GM12891 (cell line): ENCODE measurements around the gene THNSL1.

Source experiments
- DNase-seq: peaks from one replicate; pipeline ENCODE4 v3.0.0; 2011; ENCODE audit warnings: low spot score; ENCODE audit not compliant: insufficient read length
- FAIRE-seq: peaks from 2 replicates; lab custom pipeline; 2011; peaks lifted over from hg19 to GRCh38; lab: Jason Lieb, UNC
- PAX5 ChIP-seq: IDR thresholded peaks from 2 replicates; pipeline ENCODE4 v1.6.1; 2011; ENCODE audit warnings: low read length, moderate library complexity, mild to moderate bottlenecking; ENCODE audit not compliant: insufficient read depth, severe bottlenecking
- POLR2A ChIP-seq: IDR thresholded peaks from 2 replicates; pipeline ENCODE4 v1.6.1; 2011; ENCODE audit warnings: low read depth, low read length, control low read depth
- POLR2AphosphoS5 ChIP-seq: IDR thresholded peaks from 2 replicates; pipeline ENCODE4 v1.6.1; 2011; ENCODE audit warnings: low read depth, low read length, control low read depth
- POU2F2 ChIP-seq: IDR thresholded peaks from 2 replicates; pipeline ENCODE4 v1.6.1; 2011; ENCODE audit warnings: low read depth, mild to moderate bottlenecking, control low read depth, low read length, moderate library complexity
- SPI1 ChIP-seq: IDR thresholded peaks from 2 replicates; pipeline ENCODE4 v1.6.1; 2011; ENCODE audit warnings: low read depth, low read length, control low read depth
- TAF1 ChIP-seq: IDR thresholded peaks from 2 replicates; pipeline ENCODE4 v1.6.1; 2011; ENCODE audit warnings: low read depth, low read length, control low read depth

Gene THNSL1

DNA sequence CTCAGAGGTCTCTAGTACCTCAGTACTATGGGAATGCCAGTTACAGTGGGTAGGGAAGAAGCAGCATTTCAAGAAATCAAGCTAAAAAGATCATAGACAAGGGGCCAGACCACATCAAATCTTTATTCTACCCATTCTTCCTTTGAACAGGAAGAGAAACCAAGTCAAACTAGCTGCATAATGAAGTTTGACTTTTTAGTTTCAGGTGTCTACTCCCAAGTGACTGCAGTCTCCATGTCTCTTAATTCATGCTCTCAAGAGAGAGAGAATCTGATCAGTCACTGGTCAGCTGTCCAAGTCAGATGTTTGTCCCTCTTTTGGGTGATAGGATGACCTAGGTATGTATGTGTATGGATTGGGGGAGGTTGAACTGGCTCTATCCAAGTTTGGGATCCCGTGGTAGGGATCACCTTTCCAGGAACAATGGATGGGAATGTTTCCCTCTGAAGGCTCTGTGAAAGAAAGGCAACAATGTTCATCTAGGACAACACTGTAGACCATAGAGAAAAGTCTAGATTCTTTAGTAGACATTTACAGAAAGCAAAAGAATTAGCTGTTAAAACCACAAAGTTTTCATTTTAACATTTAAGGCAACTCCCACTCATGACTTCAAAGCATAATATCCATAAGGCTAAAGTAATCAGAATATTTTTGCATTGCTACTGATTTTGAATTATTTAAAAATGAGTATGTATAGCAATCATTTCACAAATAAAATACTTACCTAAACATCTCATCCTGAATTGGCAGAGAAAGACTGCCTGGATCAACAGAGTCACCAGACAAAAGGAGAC is 33.9 kb upstream of the THNSL1 start:
- TF ChIP-seq PAX5: no peak
- TF ChIP-seq SPI1: no peak
- no peak for TF ChIP-seq POU2F2
- TF ChIP-seq TAF1: no peak
- no peak for TF ChIP-seq POLR2A
- TF ChIP-seq POLR2AphosphoS5: no peak
- FAIRE-seq: no peak

DNA sequence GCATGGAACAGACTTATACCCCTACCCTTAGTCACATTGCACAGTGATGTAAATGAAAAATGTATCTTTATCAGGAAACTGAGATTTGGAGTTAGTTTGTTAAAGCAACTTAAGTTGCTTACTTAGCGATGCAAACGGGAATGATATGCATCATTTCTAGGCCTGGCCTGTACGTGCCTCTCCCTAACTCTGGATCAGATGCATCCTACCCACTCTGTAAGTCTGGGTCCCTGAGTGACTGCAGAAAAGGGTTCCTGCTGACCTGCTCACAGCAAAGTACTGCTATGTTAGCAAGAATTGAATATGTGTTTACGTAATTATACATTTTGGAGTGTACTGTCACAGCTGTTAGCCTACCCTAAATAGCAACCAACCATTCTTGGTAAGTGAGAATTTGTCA is 33.3 kb upstream of the THNSL1 start:
- FAIRE-seq (no peak), DNase-seq (no peak)
- no peak for TF ChIP-seq POU2F2
- no peak for TF ChIP-seq POLR2A
- TF ChIP-seq SPI1: no peak
- no peak for TF ChIP-seq TAF1
- TF ChIP-seq PAX5: no peak
- no peak for TF ChIP-seq POLR2AphosphoS5

More for the DNA sequence above, 33.9 kb upstream of the THNSL1 start:
- DNase-seq: no peak

DNA sequence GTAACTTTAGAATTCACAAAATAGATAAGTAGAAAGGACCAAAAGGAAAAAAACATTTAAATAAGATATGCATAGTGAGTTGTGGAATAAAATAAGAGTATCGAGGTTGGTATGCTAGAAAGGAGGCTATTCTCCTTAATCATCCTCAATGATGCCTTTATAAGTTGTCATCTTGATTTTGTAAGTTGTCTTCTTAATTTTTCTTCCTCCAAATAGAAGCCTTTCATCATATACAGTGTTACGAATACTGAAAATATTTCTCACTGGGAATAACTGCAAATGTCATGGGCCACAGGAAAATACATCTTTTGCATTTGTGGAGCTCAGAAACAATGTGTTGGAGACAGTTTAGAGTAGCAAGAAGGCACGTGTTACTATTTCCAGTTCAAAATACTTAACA is 32.5 kb upstream of the THNSL1 start:
- no peak for FAIRE-seq
- DNase-seq: no peak
- TF ChIP-seq TAF1 (no peak), POLR2AphosphoS5 (no peak), PAX5 (no peak), POLR2A (no peak), POU2F2 (no peak), SPI1 (no peak)

DNA sequence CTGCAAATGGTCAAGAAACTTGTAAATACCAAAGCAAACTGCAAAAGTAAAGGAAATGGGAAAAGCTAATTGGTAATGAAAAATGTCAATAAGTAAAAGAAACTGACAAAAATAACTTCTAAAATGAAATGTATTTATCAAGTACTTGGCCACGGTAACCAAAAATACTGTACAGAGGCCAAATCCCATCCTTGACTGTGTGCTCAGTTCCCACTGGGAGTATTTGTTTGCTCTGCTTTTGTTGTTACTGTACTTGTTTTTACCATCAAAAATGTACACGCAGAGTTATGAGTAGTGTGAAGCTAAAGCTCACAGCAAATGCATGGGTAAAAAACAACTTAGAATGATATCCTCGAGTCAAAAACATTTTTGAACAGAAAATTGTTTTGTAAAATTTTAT is 31.5 kb upstream of the THNSL1 start:
- no peak for FAIRE-seq
- TF ChIP-seq POU2F2 (no peak), SPI1 (no peak), TAF1 (no peak), POLR2A (no peak), POLR2AphosphoS5 (no peak), PAX5 (no peak)
- no peak for DNase-seq

DNA sequence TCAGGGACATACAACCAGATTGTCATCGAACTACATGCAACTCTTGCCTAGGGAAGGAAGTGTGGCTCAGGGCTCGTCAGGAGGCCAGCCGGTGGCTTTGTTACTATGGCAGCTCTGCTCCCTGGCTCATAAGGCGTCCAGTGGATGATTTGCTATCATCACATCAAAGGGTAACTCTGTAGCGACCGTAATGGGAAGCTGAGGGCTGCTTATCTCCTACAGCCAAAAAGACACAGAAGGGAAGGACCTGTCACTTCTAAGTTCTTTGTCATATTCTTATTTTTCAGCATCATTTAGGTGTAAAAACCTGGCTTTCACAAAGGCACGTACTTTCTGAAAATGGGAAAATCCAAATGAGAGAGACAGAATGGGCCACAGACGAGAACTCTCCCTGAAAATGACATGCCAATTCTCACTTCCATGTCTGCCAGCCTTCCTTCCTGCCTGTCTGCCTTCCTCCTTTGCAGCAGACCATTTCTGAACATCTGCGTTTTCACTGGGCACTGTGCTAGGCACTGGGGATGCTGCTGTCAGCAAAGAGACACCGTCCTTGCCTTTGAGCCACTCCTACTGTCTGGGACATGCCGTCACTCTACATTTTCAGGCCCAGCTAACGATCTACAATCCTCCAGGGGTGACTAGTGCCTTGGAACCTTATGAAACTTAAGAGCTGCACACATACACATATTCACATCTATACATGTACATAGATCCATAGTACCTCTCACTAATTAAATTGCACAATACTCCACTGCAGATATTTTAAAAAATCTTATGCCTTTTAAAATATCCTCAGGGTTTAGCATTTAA is 27.4 kb upstream of the THNSL1 start:
- TF ChIP-seq POLR2AphosphoS5 (no peak), PAX5 (no peak), POU2F2 (no peak), POLR2A (no peak), TAF1 (no peak), SPI1 (no peak)
- FAIRE-seq (no peak), DNase-seq (no peak)

DNA sequence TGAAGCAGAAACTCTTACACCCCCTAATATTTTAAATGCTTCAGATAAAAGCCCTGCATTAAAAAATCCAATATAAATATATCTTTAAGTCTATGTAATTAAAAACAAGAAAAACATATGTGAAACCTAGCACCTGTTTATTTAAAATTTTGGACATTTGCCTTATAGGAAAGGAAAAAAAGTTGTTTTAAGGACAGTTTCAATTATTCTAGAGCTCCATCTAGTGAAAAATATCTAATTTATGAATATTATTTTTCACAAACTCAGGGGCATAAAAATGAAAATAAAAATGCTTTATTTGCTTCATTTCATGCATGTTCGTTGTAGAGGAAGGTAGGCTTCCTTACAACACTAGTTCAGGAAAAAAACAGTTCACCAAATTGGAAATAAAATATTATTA is 26.5 kb upstream of the THNSL1 start:
- FAIRE-seq: no peak

DNA sequence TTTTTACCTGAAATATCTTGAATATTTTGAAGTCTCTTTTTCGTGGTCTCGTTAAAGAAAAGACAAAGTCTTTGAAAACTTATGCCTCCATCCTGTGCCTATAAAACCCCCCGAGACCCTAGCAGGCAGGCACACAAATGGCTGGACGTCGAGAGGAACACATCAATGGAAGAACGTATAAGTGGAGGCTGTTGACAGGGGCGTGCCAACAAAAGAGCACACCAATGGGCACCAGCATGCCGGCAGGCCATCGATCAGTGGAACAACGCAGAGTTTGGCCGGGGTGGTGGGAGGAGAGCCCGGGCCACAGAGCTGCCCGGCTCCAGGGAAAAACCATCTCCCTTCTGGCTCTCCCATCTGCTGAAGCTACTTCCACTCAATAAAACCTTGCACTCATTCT is 25.1 kb upstream of the THNSL1 start:
- no peak for FAIRE-seq
- DNase-seq: no peak
- no peak for TF ChIP-seq POLR2AphosphoS5
- no peak for TF ChIP-seq POLR2A
- TF ChIP-seq TAF1: no peak
- no peak for TF ChIP-seq POU2F2
- TF ChIP-seq SPI1: no peak
- no peak for TF ChIP-seq PAX5

More for the DNA sequence above, 26.5 kb upstream of the THNSL1 start:
- TF ChIP-seq PAX5 (no peak), SPI1 (no peak), POLR2A (no peak), TAF1 (no peak)
- DNase-seq: no peak

DNA sequence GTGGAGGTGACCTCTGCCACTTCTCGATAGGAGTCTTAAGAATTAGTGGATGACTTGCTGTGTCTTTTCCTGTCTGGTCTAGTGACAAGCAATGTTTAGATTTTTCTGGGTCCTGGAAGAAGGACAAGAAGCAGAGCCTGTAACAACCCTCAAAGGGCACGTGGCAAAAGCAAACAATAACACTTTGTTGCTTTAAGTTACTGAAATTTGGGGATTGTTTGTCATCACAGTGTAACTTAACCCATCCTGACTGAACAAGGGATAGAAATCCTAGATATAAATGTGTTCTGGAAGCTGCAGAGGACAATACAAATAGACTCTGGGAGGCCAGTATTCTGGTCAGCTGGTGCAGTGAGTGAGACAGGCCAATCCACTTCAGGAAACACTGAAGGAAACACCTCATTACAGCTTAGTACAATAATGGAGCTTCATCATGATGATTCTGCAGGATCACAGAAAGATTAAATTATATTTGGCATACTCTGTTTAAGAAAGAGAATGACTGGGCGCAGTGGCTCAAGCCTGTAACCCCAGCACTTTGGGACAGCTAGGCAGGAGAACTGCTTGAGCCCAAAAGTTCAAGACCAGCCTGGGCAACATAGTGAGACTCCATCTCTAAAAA is 23.8 kb upstream of the THNSL1 start:
- DNase-seq (no peak), FAIRE-seq (no peak)
- TF ChIP-seq POU2F2: no peak
- no peak for TF ChIP-seq POLR2A
- no peak for TF ChIP-seq SPI1
- TF ChIP-seq POLR2AphosphoS5: no peak
- TF ChIP-seq TAF1: no peak
- no peak for TF ChIP-seq PAX5

DNA sequence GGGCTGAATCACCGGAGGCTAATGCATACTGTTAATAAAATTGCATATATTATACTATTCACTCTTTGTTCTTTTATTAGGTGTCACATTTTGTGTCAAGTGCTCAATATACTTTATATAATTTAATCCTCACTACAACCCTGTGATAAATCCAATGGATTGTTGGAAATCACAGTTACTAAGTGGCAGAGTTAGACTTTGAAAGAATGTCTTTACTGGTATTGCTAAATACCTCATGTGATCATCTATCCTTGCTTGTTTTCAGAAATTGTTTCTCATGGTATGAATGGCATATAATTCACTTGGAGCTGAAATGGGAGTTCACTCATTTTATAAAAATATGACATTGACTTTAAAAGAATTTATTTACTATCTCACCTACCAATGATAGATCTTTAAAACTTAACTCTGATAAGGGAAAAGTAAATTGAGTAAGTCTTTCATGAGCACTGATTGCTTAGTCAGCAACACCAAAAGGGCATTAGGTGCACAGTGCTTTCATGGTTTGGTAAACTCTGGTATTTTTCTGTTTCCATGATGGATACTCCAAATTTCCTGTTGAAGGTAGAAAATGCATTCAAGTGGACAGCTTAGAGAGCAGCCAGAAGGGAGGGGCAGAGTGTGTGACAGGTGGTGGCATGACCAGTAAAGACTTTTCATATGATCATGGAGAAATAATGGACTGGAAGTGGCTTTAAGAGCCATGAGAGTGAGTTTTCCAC is 23.0 kb upstream of the THNSL1 start:
- TF ChIP-seq TAF1: no peak
- no peak for FAIRE-seq

DNA sequence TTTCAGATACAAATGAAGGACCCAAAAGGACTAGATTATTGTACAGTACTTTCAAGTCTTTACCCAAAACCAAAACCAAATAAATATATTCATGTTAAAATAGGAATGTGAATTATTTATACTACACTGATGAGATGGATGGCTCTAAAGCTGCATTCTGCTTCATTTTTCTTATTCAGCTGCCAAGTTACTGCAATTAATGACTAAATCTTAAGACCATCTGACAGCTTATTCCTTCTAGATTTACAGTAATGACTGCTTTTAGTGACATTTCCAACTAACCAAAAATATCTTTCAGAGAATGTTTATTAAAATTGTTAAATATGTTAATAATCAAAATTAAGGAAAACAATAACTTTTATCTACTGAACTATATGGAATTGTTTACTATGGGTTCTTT is 21.3 kb upstream of the THNSL1 start:
- TF ChIP-seq SPI1: no peak
- no peak for TF ChIP-seq TAF1
- no peak for TF ChIP-seq POLR2A
- no peak for TF ChIP-seq POLR2AphosphoS5
- no peak for TF ChIP-seq POU2F2
- TF ChIP-seq PAX5: no peak
- DNase-seq (no peak), FAIRE-seq (no peak)

More for the DNA sequence above, 23.0 kb upstream of the THNSL1 start:
- DNase-seq: no peak
